ENCODE measurements around the gene GPR157.

Gene GPR157

DNA sequence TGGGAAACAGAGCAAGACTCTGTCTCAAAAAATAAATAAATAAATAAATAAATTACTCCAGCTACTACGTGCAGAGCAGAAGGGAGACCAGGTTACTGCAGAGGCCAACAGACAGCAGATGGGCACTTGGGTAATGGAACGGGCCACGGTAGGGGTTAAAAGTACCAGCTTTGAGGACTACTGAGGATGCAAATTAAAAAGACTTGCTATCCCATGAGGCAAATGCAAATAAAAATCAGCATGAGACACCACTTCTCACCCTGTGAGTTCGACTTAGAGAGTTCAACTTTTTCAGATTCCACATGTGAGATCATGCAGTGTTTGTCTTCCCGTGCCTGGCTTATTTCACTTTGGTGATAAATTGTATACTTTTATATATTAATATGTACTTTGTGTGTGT, 66.1 kb downstream of the GPR157 start:
- in situ Hi-C loops (cut with HindIII; ENCODE audit: low sequenced_read_pairs): no loop called here
- no peak overlapping the region for H3K4me3 ChIP-seq (ENCODE audit: low read depth, low read length)
- DNase-seq (ENCODE audit: low read depth, low spot score): peak; percentile 29
- TF ChIP-seq, protein P1, sequence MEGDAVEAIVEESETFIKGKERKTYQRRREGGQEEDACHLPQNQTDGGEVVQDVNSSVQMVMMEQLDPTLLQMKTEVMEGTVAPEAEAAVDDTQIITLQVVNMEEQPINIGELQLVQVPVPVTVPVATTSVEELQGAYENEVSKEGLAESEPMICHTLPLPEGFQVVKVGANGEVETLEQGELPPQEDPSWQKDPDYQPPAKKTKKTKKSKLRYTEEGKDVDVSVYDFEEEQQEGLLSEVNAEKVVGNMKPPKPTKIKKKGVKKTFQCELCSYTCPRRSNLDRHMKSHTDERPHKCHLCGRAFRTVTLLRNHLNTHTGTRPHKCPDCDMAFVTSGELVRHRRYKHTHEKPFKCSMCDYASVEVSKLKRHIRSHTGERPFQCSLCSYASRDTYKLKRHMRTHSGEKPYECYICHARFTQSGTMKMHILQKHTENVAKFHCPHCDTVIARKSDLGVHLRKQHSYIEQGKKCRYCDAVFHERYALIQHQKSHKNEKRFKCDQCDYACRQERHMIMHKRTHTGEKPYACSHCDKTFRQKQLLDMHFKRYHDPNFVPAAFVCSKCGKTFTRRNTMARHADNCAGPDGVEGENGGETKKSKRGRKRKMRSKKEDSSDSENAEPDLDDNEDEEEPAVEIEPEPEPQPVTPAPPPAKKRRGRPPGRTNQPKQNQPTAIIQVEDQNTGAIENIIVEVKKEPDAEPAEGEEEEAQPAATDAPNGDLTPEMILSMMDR (IDR thresholded peaks at IDR 0.05; ENCODE audit: low read depth, low read length): no peak

DNA sequence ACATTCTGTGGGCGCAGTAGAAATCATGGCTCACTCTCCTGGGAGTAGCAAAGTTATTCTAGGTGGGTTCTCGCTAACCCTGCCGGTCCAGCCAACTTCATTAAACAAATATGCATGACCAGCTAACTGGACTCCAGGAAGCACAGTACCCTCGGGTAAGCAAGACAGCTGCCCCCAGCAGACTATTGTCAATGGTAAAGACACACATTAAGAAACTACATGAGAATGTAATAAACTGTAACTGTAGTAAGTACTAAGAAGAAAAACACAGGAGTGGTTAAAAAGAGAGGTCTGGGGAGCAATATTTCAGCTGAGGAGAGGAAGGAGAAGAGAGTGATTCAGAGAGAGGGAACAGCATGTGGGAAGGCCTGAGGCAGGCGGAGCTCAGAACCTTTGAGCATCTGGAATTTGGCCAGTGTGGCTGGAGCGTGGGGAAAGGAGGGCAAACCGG, 66.9 kb downstream of the GPR157 start:
- no peak overlapping the region for H3K4me3 ChIP-seq (ENCODE audit: low read depth, low read length)
- in situ Hi-C loops (cut with HindIII; ENCODE audit: low sequenced_read_pairs): no loop called here
- peak; percentile 68 for DNase-seq (ENCODE audit: low read depth, low spot score)
- TF ChIP-seq, protein P1 (IDR thresholded peaks at IDR 0.05; ENCODE audit: low read depth, low read length): no peak

DNA sequence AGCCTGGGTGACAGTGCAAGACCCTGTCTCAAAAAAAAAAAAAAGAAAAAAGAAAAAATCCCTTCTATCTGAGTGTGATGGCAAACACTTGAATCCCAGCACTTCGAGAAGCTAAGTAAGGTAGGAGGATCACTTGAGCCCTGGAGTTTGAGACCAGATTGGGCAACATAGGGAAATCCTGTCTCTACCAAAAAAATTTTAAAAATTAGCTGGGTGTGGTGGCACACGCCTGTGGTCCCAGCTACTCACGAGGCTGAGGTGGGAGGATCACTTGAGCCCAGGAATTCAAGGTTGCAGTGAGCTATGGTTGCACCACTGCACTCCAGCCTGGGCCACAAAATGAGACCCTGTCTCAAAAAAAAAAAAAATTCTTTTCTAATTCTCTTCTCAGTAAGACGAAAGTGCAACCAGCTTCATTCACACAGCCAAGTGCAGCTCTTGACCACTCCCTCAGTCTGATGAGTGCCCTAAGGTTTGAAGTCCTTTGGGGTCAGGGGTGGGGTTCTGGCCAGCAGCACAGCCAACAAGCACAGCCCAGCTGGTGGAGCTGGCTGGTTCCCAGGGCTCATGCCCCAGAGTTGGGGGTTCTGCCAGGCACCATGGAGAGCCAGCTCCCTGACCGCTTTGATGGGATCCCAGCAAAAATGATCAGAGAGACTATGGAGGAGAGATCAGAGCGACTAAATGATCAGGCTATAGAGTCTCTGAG, 67.5 kb downstream of the GPR157 start:
- in situ Hi-C loops (cut with HindIII; ENCODE audit: low sequenced_read_pairs): no loop called here
- TF ChIP-seq, protein P1 (IDR thresholded peaks at IDR 0.05; ENCODE audit: low read depth, low read length): no peak
- no peak for DNase-seq (ENCODE audit: low read depth, low spot score)
- no peak overlapping the region for H3K4me3 ChIP-seq (ENCODE audit: low read depth, low read length)

DNA sequence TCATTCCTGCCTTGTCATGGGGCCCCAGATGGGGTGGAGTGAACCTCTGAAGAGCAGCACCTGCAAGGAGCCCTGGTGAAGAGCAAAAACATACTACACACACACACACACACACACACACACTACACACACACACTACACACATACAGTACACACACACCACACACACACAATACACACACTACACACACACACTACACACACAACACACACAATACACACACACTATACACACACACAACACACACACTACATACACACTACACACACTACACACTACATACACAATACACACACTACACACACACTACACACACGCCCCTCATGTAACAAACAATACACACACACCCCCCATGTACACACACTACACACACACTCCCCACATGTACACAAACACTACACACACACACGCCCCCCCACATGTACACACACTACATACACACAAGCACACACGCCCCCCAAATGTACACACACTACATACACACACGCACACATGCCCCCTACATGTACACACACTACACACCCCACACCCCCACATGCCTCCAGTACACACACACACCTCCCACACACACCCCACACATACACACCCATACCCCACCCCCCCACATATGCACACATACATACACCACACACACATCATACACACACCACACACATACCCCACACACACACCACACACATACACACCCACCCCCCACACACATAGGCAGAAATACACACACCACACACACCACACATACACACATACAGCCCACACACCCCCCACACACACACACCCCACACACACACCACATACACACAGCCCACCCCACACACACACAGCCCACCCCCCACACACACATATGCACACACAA, 68.8 kb downstream of the GPR157 start:
- no peak overlapping the region for H3K4me3 ChIP-seq (ENCODE audit: low read depth, low read length)
- DNase-seq (ENCODE audit: low read depth, low spot score): no peak
- TF ChIP-seq, protein P1 (IDR thresholded peaks at IDR 0.05; ENCODE audit: low read depth, low read length): no peak
- in situ Hi-C loops (cut with HindIII; ENCODE audit: low sequenced_read_pairs): no loop called here

DNA sequence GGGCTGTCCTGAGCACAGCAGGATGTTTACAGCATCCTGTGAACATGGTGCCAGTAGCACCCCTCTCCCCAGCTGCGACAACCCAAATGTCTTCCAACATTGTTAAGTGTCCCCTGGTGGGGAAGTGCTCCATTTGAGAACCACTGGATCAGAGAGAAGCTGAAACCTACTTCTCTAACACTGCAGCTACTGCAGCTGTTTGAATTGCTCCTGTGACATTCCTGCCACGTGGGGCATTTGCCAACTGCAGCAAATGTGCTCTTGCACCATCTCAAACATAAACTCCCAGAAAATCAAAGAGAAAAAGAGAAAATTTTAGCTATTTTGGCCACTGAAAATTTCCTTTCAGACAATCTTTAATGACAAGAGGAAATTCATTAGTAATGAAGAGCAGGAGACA, 70.4 kb downstream of the GPR157 start:
- no peak for DNase-seq (ENCODE audit: low read depth, low spot score)
- H3K4me3 ChIP-seq (ENCODE audit: low read depth, low read length): no peak overlapping the region
- TF ChIP-seq, protein P1 (IDR thresholded peaks at IDR 0.05; ENCODE audit: low read depth, low read length): peak; percentile 24
- in situ Hi-C loops (cut with HindIII; ENCODE audit: low sequenced_read_pairs): no loop called here

DNA sequence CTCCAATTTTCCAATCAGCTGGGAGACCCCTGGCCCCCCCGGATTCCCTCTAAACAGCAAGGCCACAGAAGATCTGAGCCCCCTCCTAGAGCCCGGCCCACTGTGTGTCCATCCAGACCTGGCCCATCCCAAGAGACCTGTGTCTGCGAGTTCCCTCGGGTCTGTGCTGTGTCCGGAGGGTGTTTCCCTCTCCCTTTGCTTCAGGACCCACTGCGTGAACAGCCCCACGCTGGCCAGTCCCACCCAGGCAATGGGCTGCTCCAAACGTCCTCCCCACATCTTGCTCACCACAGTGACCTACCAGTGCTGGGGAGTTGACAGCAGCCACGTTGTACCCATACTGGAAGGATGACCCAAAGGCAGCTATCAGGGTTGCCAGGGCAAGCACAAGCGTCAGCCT, 71.1 kb downstream of the GPR157 start:
- no peak overlapping the region for H3K4me3 ChIP-seq (ENCODE audit: low read depth, low read length)
- TF ChIP-seq, protein P1 (IDR thresholded peaks at IDR 0.05; ENCODE audit: low read depth, low read length): no peak
- in situ Hi-C loops (cut with HindIII; ENCODE audit: low sequenced_read_pairs): no loop called here
- DNase-seq (ENCODE audit: low read depth, low spot score): no peak
